Activated CD4-positive, alpha-beta T cell treated with anti-CD3 and anti-CD28 coated beads, Interleukin-2, amount 50 U/mL, for 4 hours (primary cell): ENCODE data around the gene RGL2.
A peak's percentile ranks its signal among the peaks of the same experiment; 100 is the strongest.
"Not testable (repeated sequence)": the region's sequence is repeated elsewhere in the genome, so short reads cannot be mapped to it uniquely, and the experiment has no call there.

ENCODE experiments used
- DNase-seq, 2 experiments: peaks; one replicate each; pipeline ENCODE4 v3.0.0-alpha.2; 2020

RGL2 gene

GRCh38 chr6:33272275-33273128 is 26.2 kb downstream of the RGL2 start:
- DNase-seq, result no peak

DNA sequence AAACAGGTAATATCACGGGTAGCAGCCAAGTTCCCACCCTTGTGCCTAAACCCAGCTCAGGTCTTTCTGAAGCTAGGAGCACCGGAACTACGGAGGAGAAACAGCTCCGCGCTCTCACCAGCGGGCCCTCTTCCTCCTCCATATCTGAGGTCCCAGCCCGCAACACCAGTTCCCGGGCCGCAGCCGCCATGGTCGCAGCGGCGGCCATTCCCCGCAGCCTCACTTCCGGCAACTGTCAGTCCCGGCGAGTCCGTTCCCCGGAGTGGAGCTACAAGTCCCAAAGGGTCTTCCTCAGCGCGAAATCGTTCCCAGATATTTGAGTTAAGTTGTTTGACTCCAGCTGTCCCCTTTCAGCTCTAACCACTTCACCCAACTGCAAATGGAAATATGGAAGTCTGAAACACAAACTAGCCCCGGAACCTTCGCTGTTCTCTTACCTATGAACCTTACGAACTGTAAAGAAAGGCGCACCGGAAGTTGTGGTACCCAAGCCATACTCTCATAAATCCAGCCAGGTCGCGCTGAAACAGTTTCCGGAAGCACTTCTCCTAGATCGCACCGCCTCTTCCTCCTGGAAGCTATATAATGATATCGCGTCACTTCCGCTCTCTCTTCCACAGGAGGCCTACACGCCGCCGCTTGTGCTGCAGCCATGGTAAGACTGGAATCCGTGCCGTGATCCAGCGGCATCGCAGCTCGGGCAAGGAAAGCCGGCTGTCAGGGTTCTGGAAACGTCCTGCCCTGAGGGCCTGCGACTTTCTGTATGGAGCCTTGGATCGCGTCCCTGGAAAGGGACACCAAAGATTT is 27.1 kb downstream of the RGL2 start, which contains the start of the genes RPS18 and VPS52:
Gene RPS18, plus strand, starts transcription at position 608 of the 807 bp plus-strand sequence. Its CDS starts 45 bp downstream, at position 653.
Gene VPS52, minus strand, starts transcription at position 409 of the 807 bp plus-strand sequence. Its CDS starts 201 bp downstream, at position 208.
- peak; percentile 86 to 89 for DNase-seq

DNA sequence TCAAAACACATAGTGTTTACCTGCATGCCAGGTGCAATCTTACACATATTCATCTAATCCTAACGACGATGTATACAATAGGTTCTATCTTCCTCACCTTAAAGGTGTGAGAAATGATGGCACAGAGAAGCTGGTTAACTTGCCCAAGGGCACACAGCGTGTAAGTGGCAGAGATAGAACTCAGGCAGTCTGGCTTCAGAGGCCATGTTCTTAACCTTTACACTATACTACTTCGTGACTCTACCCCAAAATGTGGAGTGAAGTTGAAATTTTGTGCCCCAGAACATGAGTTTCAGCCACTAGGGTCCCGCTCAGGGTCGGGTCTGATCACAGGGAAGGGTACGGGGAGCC is 27.6 kb downstream of the RGL2 start:
- no peak for DNase-seq

- no peak for DNase-seq
These were observed 34.7 kb downstream of the RGL2 start for GRCh38 chr6:33264015-33264414.

DNA sequence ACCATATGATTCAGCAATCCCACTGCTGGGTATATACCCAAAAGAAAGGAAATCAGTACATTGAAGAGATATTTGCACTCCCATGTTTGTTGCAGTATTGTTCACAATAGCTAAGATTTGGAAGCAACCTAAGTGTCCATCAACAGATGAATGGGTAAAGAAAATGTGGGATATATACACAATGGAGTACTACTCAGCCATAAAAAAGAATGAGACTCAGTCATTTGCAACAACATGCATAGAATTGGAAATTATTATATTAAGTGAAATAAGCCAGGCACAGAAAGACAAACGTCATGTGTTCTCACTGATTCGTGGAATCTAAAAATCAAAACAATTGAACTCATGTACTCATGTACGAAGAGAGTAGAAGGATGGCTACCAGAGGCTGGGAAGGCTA is 36.3 kb downstream of the RGL2 start:
- not testable (repeated sequence) for DNase-seq

DNA sequence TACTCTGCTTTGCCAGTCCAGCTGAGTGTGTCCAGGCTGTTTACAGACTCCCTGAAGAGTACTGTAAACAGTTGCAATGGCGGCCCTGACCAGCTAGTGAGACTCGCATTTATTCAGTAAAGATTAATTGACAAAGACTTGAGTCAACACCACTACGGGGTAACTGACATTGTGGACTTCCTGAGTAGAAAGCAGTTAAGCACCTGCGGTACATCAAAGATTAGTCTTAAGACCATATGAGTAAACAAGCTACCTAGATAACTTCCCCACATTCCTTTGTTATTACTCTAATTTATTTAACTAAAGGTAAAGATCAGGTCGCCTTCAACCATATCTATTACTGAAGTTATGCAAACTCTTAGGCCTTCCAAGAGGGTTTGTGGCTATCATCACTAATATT is 39.7 kb downstream of the RGL2 start:
- no peak for DNase-seq

GRCh38 chr6:33254591-33254990 is 44.2 kb downstream of the RGL2 start:
- DNase-seq, result no peak

GRCh38 chr6:33252759-33253158 is 46.0 kb downstream of the RGL2 start:
- DNase-seq, result no peak

DNA sequence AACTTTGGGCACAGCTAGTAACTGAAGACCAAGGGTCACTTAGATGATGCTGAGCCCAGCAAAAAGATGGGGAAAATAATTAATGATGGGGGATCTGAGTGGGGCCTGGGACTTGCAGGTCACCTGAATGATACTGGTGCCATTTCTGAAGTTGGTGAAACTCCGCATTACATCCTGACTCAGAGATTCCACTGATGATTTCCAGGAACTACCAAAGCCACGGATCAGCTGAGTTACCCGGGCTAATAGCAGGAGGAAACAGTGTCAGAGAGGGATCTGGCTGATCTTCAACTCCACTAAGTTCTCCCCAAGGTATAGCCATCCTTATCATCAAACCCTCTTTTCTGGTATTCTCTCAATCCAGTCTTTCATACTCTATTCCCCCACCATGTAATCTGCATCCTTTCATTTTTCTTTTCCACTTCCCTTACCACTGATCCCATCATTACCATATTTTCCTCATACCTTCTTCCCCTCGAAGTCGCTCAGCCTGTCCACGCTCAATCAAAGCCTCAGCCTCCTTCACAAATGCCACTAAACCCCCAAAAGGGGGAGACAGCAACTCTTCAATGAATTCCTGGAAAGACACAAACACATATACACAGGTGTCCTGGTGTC is 47.2 kb downstream of the RGL2 start:
- no peak for DNase-seq

GRCh38 chr6:33250731-33251130 is 48.0 kb downstream of the RGL2 start:
- no peak for DNase-seq

DNA sequence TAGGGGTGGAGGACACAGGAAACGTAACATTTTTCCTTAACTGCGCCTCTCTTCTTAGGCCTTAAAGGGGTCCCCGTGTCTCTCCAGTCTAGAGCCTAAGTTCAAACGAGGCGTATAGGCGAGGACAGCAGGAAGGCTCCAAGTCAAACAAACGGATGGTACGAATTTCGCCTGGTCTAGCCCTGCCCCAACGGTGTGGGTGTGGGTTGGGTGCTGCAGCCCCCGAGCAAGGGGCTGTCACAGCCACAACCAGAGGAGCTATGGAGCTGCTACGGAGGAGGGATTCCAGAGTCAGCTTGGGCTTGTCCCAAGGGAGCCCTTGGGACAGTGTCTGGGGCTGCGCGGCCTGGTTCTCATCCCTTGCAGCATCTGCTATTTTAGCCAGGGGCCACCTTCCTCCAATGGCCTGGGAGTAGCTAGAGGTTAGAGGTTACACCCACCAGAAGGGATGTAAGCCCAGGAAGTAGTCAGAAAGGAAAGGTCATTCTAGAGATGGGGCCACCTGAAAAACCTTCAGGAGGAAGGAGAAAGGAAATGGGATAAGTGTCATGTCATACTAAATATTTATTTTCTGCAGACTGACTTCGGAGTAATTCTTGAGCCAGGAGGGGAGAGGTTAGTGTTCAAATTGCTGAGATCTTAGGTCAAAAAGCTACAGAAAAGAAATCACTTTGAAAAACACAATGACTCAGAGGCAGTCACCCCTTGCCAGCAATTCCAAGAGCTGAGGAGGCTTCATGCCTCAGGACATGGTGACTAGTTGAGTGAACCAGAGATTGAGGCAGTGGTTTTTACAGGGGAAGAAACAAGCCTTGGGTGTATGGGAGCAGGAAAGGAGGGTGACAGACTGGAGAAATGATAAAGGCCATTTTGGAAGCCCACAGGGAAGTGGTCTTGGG is 48.8 kb downstream of the RGL2 start:
- DNase-seq, result no peak

GRCh38 chr6:33248932-33249731 is 49.6 kb downstream of the RGL2 start:
- peak; percentile 91 to 93 for DNase-seq

DNA sequence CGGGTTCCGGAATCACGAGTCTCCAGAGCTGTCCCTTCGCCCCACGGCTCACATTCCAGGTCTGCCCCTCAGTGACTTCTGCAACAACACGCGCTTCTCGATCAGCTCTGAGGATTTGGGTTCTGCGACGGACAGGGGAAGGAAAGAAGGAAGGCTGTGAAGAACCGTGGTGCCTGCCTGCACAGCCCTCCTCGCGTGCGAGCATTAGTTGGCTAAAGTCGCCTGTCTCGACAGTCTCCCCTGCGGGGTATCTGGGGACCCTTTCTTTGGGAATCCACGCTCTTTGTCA is 50.2 kb downstream of the RGL2 start:
- DNase-seq, result no peak

- peak; percentile 89 to 94 for DNase-seq
These were observed 50.6 kb downstream of the RGL2 start for GRCh38 chr6:33247977-33248642.

DNA sequence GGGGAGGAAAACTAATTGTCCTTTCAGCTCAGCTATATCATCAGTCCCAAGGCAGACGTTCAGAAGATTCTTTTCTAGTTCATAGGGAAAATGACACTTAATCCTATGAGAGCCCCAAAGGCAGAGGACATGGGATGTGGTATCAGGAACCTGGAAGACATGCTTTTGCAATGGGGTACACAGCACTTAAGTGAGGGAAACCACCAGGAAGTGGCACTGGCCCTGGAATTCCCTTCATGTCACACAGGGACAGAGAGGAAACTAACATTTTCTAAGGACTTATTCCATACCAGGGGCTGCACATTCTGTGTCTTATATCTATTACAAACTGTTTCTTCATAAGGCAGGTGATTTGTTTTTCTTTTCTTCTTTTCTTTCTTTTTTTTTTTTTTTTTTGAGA is 55.3 kb downstream of the RGL2 start:
- DNase-seq, result no peak

DNA sequence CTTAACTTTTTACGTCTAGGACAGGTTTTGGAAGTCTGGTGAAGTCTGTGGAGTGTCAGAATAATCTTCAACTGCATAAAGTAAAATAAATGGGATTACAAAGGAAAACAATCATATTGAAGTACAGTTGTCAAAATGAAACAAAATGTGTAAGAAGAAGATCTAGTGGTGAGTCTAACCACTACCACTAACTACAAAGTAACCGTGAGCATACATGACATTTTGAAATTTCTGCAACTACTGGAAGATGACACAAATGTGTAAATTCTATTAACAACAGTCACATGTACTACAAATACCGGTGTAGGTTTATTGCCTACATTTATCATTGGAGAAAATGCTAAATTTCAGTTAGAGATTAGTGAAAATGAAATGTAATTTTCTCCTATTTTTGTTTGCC is 56.8 kb downstream of the RGL2 start:
- DNase-seq, result no peak
